OCI-LY1 (cell line): ENCODE measurements around the gene HMGA1.

ENCODE experiments used
- CTCF ChIP-seq: fragments of 200-600 bp; sonication (generic), shearing (Covaris generic); IDR thresholded peaks from 2 replicates; pipeline ENCODE4 v1.5.1; 2017; ENCODE audit warnings: mild to moderate bottlenecking, antibody characterized with exemption, low read length, moderate library complexity, mixed read lengths
- EZH2 ChIP-seq: fragments of 200-600 bp; sonication (generic), shearing (Covaris generic); IDR thresholded peaks from 2 replicates; pipeline ENCODE4 v1.8.0; 2017; ENCODE audit warnings: borderline replicate concordance, mixed run types, mild to moderate bottlenecking, antibody characterized with exemption, low read length, moderate library complexity, mixed read lengths

GRCh38 chr6:34227761-34228421 is 8.8 kb upstream of the HMGA1 start:
- TF ChIP-seq CTCF: no peak
- TF ChIP-seq EZH2: no peak
